Mononuclear cell (primary cell): Measurements from ENCODE around the gene ZNF207. TPM values are rescaled to one million over a fixed set of nuclear protein-coding genes. Genes with fewer than 3 reads are reported as not detected.

Experiments
- H3K27me3 ChIP-seq: 2 replicates; pipeline ENCODE4 v1.6.0; 2011; ENCODE audit warnings: low read length, control low read depth; ENCODE audit not compliant: insufficient read depth
- H3K4me1 ChIP-seq: 2 replicates; pipeline ENCODE4 v1.5.1; 2011; ENCODE audit warnings: mild to moderate bottlenecking, low read length, control low read depth; ENCODE audit not compliant: insufficient read depth
- H3K4me3 ChIP-seq: 2 replicates; pipeline ENCODE4 v1.5.1; 2011; ENCODE audit warnings: mild to moderate bottlenecking, low read length, moderate library complexity
- H3K9me3 ChIP-seq: 2 replicates; pipeline ENCODE4 v1.5.1; 2011; ENCODE audit warnings: low read depth, mild to moderate bottlenecking, control low read depth, low read length
- total RNA-seq: library from RNA; depleted of rRNA; stranded (reverse); fragments of >200 nt; gene quantifications from one replicate; pipeline ENCODE4 v1.2.3, GENCODE V29; 2012

ZNF207 gene
- total RNA-seq, 1 donor: 281 TPM

GRCh38 chr17:32323046-32323445 lies 26.9 kb upstream of the ZNF207 start:
- peaks cover 22% of the 10 kb centered on the region for H3K4me1 ChIP-seq
- H3K9me3 ChIP-seq: no peaks in the 10 kb centered on the region
- H3K27me3 ChIP-seq: no peaks in the 10 kb centered on the region
- H3K4me3 ChIP-seq: no peak overlapping the region

- H3K4me1 ChIP-seq: peaks cover 17% of the 10 kb centered on the region
- no peaks in the 10 kb centered on the region for H3K9me3 ChIP-seq
- H3K4me3 ChIP-seq: no peak overlapping the region
- no peaks in the 10 kb centered on the region for H3K27me3 ChIP-seq
Observed at GRCh38 chr17:32323811-32324491, 26.0 kb upstream of the ZNF207 start.

GRCh38 chr17:32327911-32328310 lies 22.0 kb upstream of the ZNF207 start:
- H3K4me3 ChIP-seq: no peak overlapping the region
- no peaks in the 10 kb centered on the region for H3K9me3 ChIP-seq
- peaks cover 45% of the 10 kb centered on the region for H3K4me1 ChIP-seq
- no peaks in the 10 kb centered on the region for H3K27me3 ChIP-seq

GRCh38 chr17:32330147-32330546 lies 19.8 kb upstream of the ZNF207 start:
- Histone ChIP-seq H3K4me1 (peaks cover 32% of the 10 kb centered on the region), H3K27me3 (no peaks in the 10 kb centered on the region), H3K4me3 (no peak overlapping the region), H3K9me3 (no peaks in the 10 kb centered on the region)

GRCh38 chr17:32331243-32332040 lies 18.5 kb upstream of the ZNF207 start:
- Histone ChIP-seq H3K9me3 (no peaks in the 10 kb centered on the region), H3K4me1 (peaks cover 32% of the 10 kb centered on the region), H3K27me3 (no peaks in the 10 kb centered on the region), H3K4me3 (no peak overlapping the region)

GRCh38 chr17:32333187-32333586 lies 16.8 kb upstream of the ZNF207 start:
- Histone ChIP-seq H3K27me3 (no peaks in the 10 kb centered on the region), H3K9me3 (no peaks in the 10 kb centered on the region), H3K4me3 (no peak overlapping the region), H3K4me1 (peaks cover 32% of the 10 kb centered on the region)

GRCh38 chr17:32335046-32335445 lies 14.9 kb upstream of the ZNF207 start:
- Histone ChIP-seq H3K4me1 (peaks cover 27% of the 10 kb centered on the region), H3K9me3 (no peaks in the 10 kb centered on the region), H3K4me3 (no peak overlapping the region), H3K27me3 (no peaks in the 10 kb centered on the region)

- peaks cover 20% of the 10 kb centered on the region for H3K4me1 ChIP-seq
- H3K4me3 ChIP-seq: no peak overlapping the region
- no peaks in the 10 kb centered on the region for H3K27me3 ChIP-seq
- no peaks in the 10 kb centered on the region for H3K9me3 ChIP-seq
Observed at GRCh38 chr17:32335687-32336086, 14.3 kb upstream of the ZNF207 start.

- Histone ChIP-seq H3K9me3 (no peaks in the 10 kb centered on the region), H3K4me1 (peaks cover 19% of the 10 kb centered on the region), H3K27me3 (no peaks in the 10 kb centered on the region), H3K4me3 (peak overlapping the region; percentile 50)
Observed at GRCh38 chr17:32341141-32341856, 8.7 kb upstream of the ZNF207 start.

- Histone ChIP-seq H3K4me3 (peak within 1 kb of the TSS; percentile 50), H3K9me3 (no peaks in the 10 kb centered on the region), H3K4me1 (peaks cover 19% of the 10 kb centered on the region), H3K27me3 (no peaks in the 10 kb centered on the region)
Observed at GRCh38 chr17:32341857-32342602, 7.9 kb upstream of the ZNF207 start, which contains the start of gene C17orf75. TSS of gene C17orf75 (minus strand) at chr17:32342173. CDS start at chr17:32342139, 34 bp downstream.

GRCh38 chr17:32342603-32343325 lies 7.2 kb upstream of the ZNF207 start:
- Histone ChIP-seq H3K4me3 (no peak overlapping the region), H3K9me3 (no peaks in the 10 kb centered on the region), H3K4me1 (peaks cover 19% of the 10 kb centered on the region), H3K27me3 (no peaks in the 10 kb centered on the region)

- H3K4me3 ChIP-seq: no peak overlapping the region
- H3K9me3 ChIP-seq: no peaks in the 10 kb centered on the region
- H3K4me1 ChIP-seq: peaks cover 24% of the 10 kb centered on the region
- no peaks in the 10 kb centered on the region for H3K27me3 ChIP-seq
Observed at GRCh38 chr17:32345951-32346600, 3.9 kb upstream of the ZNF207 start.

- Histone ChIP-seq H3K27me3 (no peaks in the 10 kb centered on the region), H3K4me3 (no peak overlapping the region), H3K9me3 (no peaks in the 10 kb centered on the region), H3K4me1 (peaks cover 25% of the 10 kb centered on the region)
Observed at GRCh38 chr17:32348483-32348800, 1.5 kb upstream of the ZNF207 start.

- Histone ChIP-seq H3K4me1 (peaks cover 33% of the 10 kb centered on the region), H3K27me3 (no peaks in the 10 kb centered on the region), H3K4me3 (peak overlapping the region; percentile 100), H3K9me3 (no peaks in the 10 kb centered on the region)
Observed at GRCh38 chr17:32349503-32349853, 479 bp upstream of the ZNF207 start.
